Dendritic cell treated with granulocyte-macrophage colony-stimulating factor and Interleukin-4, amounts not matched to agents 40 ng/mL and 50 ng/mL, for 4 days (primary cell): ENCODE measurements around the gene NSD2.

Experiments used
- H3K27ac Mint-ChIP-seq: one replicate; pipeline ENCODE4 v1.8.0; 2022; ENCODE audit warnings: mild to moderate bottlenecking, mixed read lengths
- H3K27me3 Mint-ChIP-seq: one replicate; pipeline ENCODE4 v1.8.0; 2022; ENCODE audit warnings: mild to moderate bottlenecking, mixed read lengths
- H3K36me3 Mint-ChIP-seq: one replicate; pipeline ENCODE4 v1.8.0; 2022; ENCODE audit warnings: low read depth, mixed read lengths
- H3K4me1 Mint-ChIP-seq: one replicate; pipeline ENCODE4 v1.8.0; 2022; ENCODE audit warnings: low read depth, mixed read lengths
- H3K4me3 Mint-ChIP-seq: one replicate; pipeline ENCODE4 v1.8.0; 2022; ENCODE audit warnings: mild to moderate bottlenecking, moderate library complexity, mixed read lengths
- H3K9me3 Mint-ChIP-seq: one replicate; pipeline ENCODE4 v1.8.0; 2022; ENCODE audit warnings: mixed read lengths
- intact Hi-C: fragments of 100-400 bp; cut with micrococcal nuclease; formaldehyde crosslinking; loops from one replicate; pipeline ENCODE4 v1.15.0; 2022

NSD2 gene

DNA sequence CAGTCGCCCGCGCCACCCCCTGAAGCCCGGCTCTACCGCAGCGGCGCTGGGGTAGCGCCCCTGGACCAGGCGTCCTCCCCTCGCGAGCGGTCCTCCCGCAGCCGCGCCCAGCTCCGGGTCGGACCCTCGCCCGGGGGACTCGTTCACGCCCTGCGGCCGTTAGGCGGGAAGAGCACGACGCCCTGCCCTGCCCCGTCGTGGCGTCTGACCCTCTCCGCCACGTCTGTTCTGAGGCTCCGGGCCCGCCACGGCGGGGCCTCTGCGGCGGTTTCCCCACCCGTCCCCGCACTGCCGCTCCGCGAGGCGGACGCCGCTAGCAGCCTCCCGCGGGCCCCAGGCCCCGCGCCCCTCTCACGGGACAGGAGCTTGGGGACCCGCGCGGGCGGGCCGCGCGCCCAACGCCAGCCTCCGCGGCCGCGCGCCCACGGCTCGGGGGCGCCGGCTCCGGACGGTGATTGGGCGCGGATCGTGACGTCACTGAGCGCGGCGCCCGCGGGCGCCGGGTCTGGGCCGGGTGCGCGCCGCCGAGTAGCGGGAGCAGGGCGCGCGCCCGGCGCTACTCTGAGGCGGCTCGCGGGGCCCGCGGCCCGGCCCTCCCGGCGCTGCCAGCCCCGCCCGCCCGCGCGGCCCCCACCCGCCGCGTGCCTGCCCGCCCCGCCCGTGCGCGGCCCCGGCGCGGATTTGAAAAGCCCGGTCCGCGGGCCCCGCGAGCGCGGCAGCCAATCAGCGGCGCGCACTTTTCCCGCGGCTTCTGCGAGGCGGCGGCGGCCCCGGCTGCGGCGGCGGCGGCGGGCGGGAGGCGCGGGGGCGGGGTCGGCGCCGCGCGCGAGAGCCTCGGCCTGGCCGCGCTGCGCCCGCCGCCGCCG lies at the start of gene NSD2:
Gene NSD2 (plus strand): TSS at position 816 of the 866 bp plus-strand sequence. CDS start 29,262 bp downstream, outside the sequence.
- Mint-ChIP-seq H3K4me1 (peaks cover 29% of the 10 kb centered on the region), H3K36me3 (no peaks in the 10 kb centered on the region), H3K27ac (peak within 1 kb of the TSS; percentile 88), H3K27me3 (peaks cover 21% of the 10 kb centered on the region), H3K4me3 (peak within 1 kb of the TSS; percentile 78), H3K9me3 (no peaks in the 10 kb centered on the region)
- intact Hi-C loops: loop anchor here (2.0 to 5.0 kb wide), 3 partner anchors 14 to 371 kb away; partner anchors contain the start of genes HAUS3, LETM1 and POLN

GRCh38 chr4:1821679-1822567 lies 49.3 kb upstream of the NSD2 start:
- Mint-ChIP-seq H3K4me1 (no peaks in the 10 kb centered on the region), H3K9me3 (no peaks in the 10 kb centered on the region), H3K4me3 (no peak overlapping the region), H3K27me3 (no peaks in the 10 kb centered on the region), H3K36me3 (peaks cover 96% of the 10 kb centered on the region), H3K27ac (no peak overlapping the region)
- intact Hi-C loops: no loop called here

DNA sequence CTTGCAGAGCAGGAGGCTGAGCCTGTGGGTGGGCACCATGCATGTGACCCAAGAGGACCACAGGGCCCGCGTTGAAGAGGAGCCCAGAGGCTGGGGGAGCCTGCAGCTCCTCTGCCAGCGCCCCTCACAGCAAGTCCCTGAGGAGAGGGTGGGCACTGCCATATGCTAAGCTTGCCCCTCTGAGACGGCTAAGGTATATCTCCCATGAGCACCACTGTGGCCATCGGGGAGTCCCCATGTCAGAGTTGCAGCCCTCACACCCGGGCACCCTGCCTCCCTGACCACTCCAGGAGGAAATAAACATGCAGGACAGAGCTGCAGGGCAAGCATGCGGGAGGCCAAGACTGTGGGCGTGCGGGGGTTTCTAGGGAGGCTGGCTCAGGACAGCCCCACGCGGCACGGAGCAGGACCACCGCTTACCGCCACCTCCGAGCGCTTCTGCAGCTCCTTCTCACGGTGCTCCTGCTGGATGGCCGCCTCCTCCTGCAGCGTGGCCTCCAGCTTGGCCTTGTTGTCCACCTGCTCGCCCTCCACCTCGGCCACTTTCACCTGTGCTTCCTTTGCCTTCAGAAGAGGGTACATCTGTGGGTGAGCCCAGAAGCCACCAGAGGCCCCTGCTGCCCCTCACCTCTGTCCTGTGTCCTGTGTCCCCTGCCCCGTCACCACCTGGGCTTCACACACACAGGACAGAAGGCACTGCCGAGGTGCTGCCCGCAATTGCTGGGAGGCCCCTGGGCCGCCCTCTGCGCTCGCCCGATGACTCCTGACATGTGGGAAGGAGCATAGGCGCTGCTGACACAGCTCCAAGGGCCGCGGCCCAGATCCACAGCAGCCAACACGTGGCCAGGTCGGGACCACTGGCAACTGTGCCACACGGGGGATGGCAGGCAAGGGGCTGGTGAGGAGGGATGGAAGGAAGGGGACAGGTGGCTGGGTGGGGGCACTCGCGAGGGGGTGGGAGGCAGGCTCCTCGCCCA lies 48.3 kb upstream of the NSD2 start:
- Mint-ChIP-seq H3K36me3 (peaks cover 90% of the 10 kb centered on the region), H3K4me1 (no peaks in the 10 kb centered on the region), H3K27me3 (no peaks in the 10 kb centered on the region), H3K27ac (no peak overlapping the region), H3K9me3 (no peaks in the 10 kb centered on the region), H3K4me3 (no peak overlapping the region)
- intact Hi-C loops: no loop called here

- intact Hi-C loops: no loop called here
- H3K9me3 Mint-ChIP-seq: no peaks in the 10 kb centered on the region
- no peak overlapping the region for H3K27ac Mint-ChIP-seq
- no peaks in the 10 kb centered on the region for H3K27me3 Mint-ChIP-seq
- no peak overlapping the region for H3K4me3 Mint-ChIP-seq
- H3K4me1 Mint-ChIP-seq: no peaks in the 10 kb centered on the region
- H3K36me3 Mint-ChIP-seq: peaks cover 83% of the 10 kb centered on the region
These were observed 47.7 kb upstream of the NSD2 start for GRCh38 chr4:1823545-1823932.

DNA sequence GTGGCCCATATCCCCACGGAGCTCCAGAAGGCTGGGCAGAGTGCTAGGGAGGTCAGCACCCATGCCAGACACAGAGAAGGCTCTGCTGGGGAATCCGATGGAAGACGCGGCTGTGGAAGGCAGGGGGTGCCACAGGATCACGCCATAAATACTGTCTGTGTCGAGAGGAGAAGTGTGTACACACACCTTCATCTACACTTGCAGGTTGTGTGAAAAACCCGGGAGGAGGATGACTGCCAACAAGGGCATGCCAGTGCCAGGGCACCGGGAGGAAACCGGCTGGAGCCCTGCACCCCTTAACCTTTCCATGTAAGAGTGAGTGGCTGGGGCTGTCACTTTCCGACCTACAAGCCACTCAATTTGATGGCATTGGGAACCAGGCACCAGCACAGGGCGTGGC lies 46.4 kb upstream of the NSD2 start:
- no peaks in the 10 kb centered on the region for H3K27me3 Mint-ChIP-seq
- H3K27ac Mint-ChIP-seq: no peak overlapping the region
- H3K9me3 Mint-ChIP-seq: no peaks in the 10 kb centered on the region
- H3K4me3 Mint-ChIP-seq: no peak overlapping the region
- no peaks in the 10 kb centered on the region for H3K4me1 Mint-ChIP-seq
- intact Hi-C loops: no loop called here
- peaks cover 77% of the 10 kb centered on the region for H3K36me3 Mint-ChIP-seq

GRCh38 chr4:1825326-1825725 lies 45.9 kb upstream of the NSD2 start:
- no peaks in the 10 kb centered on the region for H3K4me1 Mint-ChIP-seq
- H3K36me3 Mint-ChIP-seq: peaks cover 77% of the 10 kb centered on the region
- H3K27me3 Mint-ChIP-seq: no peaks in the 10 kb centered on the region
- H3K9me3 Mint-ChIP-seq: no peaks in the 10 kb centered on the region
- intact Hi-C loops: no loop called here
- no peak overlapping the region for H3K27ac Mint-ChIP-seq
- H3K4me3 Mint-ChIP-seq: no peak overlapping the region

GRCh38 chr4:1826531-1827350 lies 44.5 kb upstream of the NSD2 start:
- H3K27ac Mint-ChIP-seq: no peak overlapping the region
- peaks cover 7% of the 10 kb centered on the region for H3K4me1 Mint-ChIP-seq
- no peaks in the 10 kb centered on the region for H3K9me3 Mint-ChIP-seq
- H3K27me3 Mint-ChIP-seq: no peaks in the 10 kb centered on the region
- H3K4me3 Mint-ChIP-seq: no peak overlapping the region
- H3K36me3 Mint-ChIP-seq: peaks cover 81% of the 10 kb centered on the region
- intact Hi-C loops: no loop called here

- H3K9me3 Mint-ChIP-seq: no peaks in the 10 kb centered on the region
- intact Hi-C loops: loop anchor here (10.0 kb wide), 1 partner anchor 65 kb away; no protein-coding TSS in a partner anchor
- H3K36me3 Mint-ChIP-seq: peaks cover 81% of the 10 kb centered on the region
- H3K27me3 Mint-ChIP-seq: no peaks in the 10 kb centered on the region
- peaks cover 7% of the 10 kb centered on the region for H3K4me1 Mint-ChIP-seq
- no peak overlapping the region for H3K27ac Mint-ChIP-seq
- no peak overlapping the region for H3K4me3 Mint-ChIP-seq
These were observed 41.0 kb upstream of the NSD2 start for GRCh38 chr4:1830234-1830633.

GRCh38 chr4:1830642-1831228 lies 40.5 kb upstream of the NSD2 start:
- H3K27me3 Mint-ChIP-seq: no peaks in the 10 kb centered on the region
- H3K9me3 Mint-ChIP-seq: no peaks in the 10 kb centered on the region
- H3K36me3 Mint-ChIP-seq: peaks cover 81% of the 10 kb centered on the region
- no peak overlapping the region for H3K4me3 Mint-ChIP-seq
- H3K27ac Mint-ChIP-seq: no peak overlapping the region
- intact Hi-C loops: loop anchor here (10.0 kb wide), 1 partner anchor 64 kb away; no protein-coding TSS in a partner anchor
- H3K4me1 Mint-ChIP-seq: peaks cover 7% of the 10 kb centered on the region

- Mint-ChIP-seq H3K4me3 (no peak overlapping the region), H3K9me3 (no peaks in the 10 kb centered on the region), H3K4me1 (peaks cover 7% of the 10 kb centered on the region), H3K27ac (no peak overlapping the region), H3K27me3 (no peaks in the 10 kb centered on the region), H3K36me3 (peaks cover 81% of the 10 kb centered on the region)
- intact Hi-C loops: loop anchor here (10.0 kb wide), 1 partner anchor 63 kb away; no protein-coding TSS in a partner anchor
These were observed 39.9 kb upstream of the NSD2 start for GRCh38 chr4:1831331-1831730.

- H3K27me3 Mint-ChIP-seq: no peaks in the 10 kb centered on the region
- no peaks in the 10 kb centered on the region for H3K9me3 Mint-ChIP-seq
- no peak overlapping the region for H3K27ac Mint-ChIP-seq
- intact Hi-C loops: loop anchor here (10.0 kb wide), 1 partner anchor 62 kb away; no protein-coding TSS in a partner anchor
- no peak overlapping the region for H3K4me3 Mint-ChIP-seq
- H3K36me3 Mint-ChIP-seq: peaks cover 85% of the 10 kb centered on the region
- H3K4me1 Mint-ChIP-seq: peaks cover 7% of the 10 kb centered on the region
These were observed 38.5 kb upstream of the NSD2 start for GRCh38 chr4:1832690-1833089.

DNA sequence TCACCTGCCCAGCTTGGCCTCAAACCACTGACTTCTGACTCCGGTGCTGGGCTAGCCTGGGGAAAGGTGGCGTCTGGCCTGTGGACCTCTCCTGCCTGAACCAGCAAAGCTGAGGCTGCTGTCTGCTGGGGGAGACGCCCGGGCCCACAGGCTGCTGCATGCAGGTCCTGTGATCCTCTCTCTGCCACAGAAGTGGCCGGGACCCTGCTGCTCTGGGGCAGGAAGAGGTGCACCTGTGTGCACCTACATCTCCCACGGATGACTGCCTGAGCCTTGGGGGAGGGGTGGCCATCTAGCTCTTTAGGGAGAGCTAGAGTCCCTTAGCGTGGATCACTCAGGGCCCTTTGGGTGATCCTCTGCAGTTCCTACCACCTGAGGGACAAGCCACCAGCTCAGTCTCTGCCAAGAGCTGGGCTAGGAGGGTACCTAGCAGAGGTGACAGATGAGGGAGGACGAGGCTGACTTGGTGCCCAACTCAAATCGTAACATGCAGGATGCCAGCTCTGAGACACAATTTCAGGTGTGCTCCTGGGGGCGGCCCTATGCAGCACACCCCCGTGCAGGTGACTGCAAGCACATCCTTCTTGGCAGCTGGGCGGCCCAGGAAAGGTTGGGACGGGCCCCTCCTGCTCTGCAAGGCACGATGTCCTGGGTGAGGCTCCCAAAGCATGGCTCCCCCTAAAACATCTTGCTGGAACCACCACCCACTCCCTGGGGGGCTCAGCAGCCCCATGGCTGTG lies 37.7 kb upstream of the NSD2 start:
- no peak overlapping the region for H3K4me3 Mint-ChIP-seq
- peaks cover 7% of the 10 kb centered on the region for H3K4me1 Mint-ChIP-seq
- peaks cover 90% of the 10 kb centered on the region for H3K36me3 Mint-ChIP-seq
- H3K27ac Mint-ChIP-seq: no peak overlapping the region
- intact Hi-C loops: loop anchor here (10.0 kb wide), 1 partner anchor 61 kb away; no protein-coding TSS in a partner anchor
- no peaks in the 10 kb centered on the region for H3K9me3 Mint-ChIP-seq
- no peaks in the 10 kb centered on the region for H3K27me3 Mint-ChIP-seq
